Measurements from ENCODE around the gene PSMA2. TPM values are rescaled to one million over a fixed set of nuclear protein-coding genes. Genes with fewer than 3 reads are reported as not detected.

Gene PSMA2
- 129 to 209 TPM (median 148 TPM) in 5 replicates for total RNA-seq (2022; extraction: Qiagen RNA extraction)

GRCh38 chr7:42931834-42932651 is at the start of gene PSMA2, which contains the start of gene MRPL32:
TSS of gene PSMA2 (minus strand) at chr7:42932174. CDS start at chr7:42932158, 16 bp downstream.
TSS of gene MRPL32 (plus strand) at chr7:42932376. CDS start at chr7:42932387, 11 bp downstream.

DNA sequence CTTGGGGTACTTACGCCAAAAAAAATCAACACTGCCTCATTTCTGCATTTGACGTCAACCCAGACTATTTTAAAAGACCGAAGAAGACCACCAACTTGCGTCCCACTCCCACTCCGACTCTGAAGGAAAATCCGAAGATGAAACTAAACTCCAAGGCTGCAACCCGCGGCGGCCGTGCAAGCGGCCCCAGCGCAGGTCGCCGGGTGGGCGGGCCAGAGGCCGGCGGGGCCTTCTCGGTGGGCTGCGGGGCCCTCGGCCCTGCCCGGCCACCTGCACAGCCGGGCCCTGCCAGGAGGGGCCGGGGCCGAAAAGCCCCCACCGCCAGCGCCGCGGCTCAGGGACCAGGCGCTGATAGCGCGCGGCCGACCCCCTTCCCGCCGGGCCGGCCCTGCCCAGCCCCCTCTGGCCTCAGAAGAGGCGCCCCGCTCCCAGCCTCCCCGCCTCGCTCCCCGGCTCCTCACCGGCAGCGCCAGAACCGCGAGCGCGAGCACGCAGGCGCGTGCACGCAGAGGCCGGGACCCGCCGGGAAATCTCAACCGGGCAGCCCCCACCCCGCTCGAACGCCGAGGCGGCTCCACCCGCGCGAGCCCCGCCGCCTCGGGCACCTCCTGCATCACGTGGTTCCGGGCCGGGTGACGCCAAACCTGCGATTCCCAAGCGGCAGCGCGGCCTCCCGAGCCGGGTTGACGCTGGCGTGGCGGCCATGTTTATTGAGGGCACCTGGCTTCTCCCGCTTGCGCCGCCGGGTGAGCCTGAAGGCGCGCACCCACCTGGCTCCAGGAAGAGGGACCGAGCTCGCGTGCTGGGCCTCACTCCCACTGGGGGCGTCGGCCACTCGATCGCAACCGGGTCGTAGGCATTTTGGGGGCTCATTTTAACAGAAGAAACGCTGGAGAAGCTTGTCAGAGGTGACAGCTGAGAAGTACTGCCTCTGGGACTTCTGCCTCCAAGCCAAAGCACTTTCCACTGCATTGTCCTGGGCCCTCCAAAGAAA is 20.2 kb downstream of the PSMA2 start, which contains the start of gene C7orf25:
TSS of gene C7orf25 (minus strand) at position 617 of the 994 bp plus-strand sequence. CDS start 1,170 bp downstream, outside the sequence.

Other genes with a start within 250 kb of the PSMA2 start
- gene C7orf25, start 20.1 kb downstream of the PSMA2 start, total RNA-seq (2022; extraction: Qiagen RNA extraction) = 1.5 to 2.7 TPM (median 2.3 TPM) in 5 replicates
- 68.7 to 81.6 TPM (median 72.6 TPM) in 5 replicates for gene MRPL32, start 202 bp upstream of the PSMA2 start, total RNA-seq (2022; extraction: Qiagen RNA extraction)
- 15.9 to 20.5 TPM (median 19.2 TPM) in 5 replicates for gene HECW1, start 180.5 kb upstream of the PSMA2 start, total RNA-seq (2022; extraction: Qiagen RNA extraction)

Measured in A549 treated with dexamethasone at 1 μM for 4 hours (cell line).